CD4-positive, alpha-beta T cell treated with Interferon gamma for 1 hour (primary cell): Measurements from ENCODE around the gene STX8.

Experiments
- DNase-seq: peaks from one replicate; pipeline ENCODE4 v3.0.0-alpha.2; 2020

Gene STX8

DNA sequence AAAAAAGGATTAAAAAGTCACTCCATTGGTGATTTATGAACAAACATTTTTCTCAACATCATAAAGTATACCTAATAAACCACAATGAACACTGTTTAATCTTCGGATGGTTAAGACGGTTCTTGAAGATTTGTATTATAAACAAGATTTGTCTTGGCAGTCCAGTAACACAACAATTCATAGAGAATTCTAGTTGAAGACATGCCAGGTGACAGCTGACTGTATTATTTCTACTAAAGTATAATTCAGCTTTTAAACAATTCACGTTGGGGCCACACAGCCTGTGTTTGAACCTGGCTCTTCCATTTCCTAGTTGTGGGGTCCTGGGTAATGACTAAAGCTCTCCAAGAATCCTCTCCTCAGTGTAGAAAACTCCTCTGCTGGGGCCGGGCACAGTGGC is 22.0 kb downstream of the STX8 start:
- DNase-seq = no peak

DNA sequence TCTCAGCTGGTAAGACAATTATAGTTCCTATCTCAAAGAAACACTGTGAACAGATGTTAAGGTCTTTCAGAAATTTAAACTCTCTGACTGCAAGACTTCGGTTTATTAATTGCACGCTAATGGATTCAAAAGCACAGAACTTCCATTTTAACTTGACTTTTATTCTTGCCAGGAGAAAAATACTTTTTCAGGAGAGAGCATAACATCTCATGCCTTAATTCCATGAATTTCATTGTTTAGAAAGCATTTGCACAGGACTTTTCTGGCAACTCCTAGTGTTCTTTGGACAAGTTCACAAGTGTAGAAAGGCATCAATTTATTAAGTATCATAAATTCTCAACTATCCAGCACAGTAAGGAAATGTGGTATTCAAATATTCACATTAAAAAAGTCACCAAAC is 22.4 kb downstream of the STX8 start:
- no peak for DNase-seq

GRCh38 chr17:9549215-9549614 is 26.4 kb downstream of the STX8 start:
- DNase-seq = no peak

- DNase-seq = no peak
These were observed 31.4 kb downstream of the STX8 start for GRCh38 chr17:9544221-9544620.

GRCh38 chr17:9541718-9542117 is 33.9 kb downstream of the STX8 start:
- DNase-seq = no peak

- no peak for DNase-seq
These were observed 37.0 kb downstream of the STX8 start for GRCh38 chr17:9538626-9539025.

- no peak for DNase-seq
These were observed 38.3 kb downstream of the STX8 start for GRCh38 chr17:9537177-9537776.

DNA sequence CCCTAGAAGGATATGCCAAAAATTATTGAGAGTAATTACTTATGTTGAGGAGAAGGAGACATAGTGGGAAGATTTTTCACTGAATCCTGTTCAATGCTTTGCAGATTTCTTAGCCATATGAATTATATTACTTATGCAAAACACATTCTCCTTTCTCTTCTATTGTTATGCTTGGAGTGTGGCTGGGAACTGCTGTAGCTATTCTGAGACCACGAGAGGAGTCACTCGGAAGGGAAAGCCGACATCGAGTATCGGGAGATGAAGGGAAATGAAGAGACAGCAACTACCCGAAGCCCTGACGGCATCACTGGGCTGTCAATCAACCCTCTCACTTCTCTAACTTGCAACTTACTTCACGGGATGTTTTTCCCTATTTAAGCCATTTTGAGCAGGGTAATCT is 39.6 kb downstream of the STX8 start:
- no peak for DNase-seq

DNA sequence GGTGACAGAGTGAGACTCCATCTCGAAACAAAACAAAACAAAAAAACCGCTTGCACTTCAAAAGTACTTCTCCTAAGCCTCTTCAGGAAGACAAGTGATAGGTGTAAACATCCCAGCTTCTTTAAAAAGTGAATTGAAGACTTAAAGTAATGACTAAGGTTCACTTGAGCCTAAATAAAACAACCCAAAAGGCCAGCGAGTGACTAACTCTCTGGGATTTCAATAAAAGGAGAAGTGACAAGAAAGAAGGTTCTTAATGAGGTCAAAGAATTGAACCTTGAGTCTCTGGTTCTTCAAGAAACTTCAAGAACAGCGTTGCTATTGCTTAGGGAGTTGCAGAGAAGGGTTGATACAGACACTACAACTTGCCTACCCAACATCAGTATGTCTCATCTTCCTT is 42.2 kb downstream of the STX8 start:
- DNase-seq = no peak

- DNase-seq = no peak
These were observed 42.9 kb downstream of the STX8 start for GRCh38 chr17:9532715-9533114.

DNA sequence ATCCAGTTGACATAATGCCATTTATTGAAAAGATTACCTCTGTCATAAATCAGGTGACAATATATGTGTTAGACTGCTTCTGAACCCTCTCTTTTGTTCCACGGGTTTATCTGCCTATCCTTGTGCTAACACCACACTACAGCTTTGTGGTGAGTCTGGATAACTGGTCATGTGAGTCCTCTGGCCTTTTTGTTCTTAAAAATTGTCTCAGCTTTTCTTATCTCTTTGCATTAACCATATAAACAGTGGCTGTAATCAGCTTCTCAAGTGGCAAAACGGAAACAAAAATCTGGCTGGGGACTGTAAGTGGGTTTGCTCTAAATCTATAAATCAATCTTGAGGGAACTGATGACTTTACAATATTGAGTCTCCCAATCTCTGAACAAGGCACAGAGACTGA is 44.6 kb downstream of the STX8 start:
- DNase-seq = no peak

GRCh38 chr17:9529033-9529700 is 46.5 kb downstream of the STX8 start:
- no peak for DNase-seq

GRCh38 chr17:9527788-9528187 is 47.8 kb downstream of the STX8 start:
- no peak for DNase-seq

- DNase-seq = no peak
These were observed 53.5 kb downstream of the STX8 start for GRCh38 chr17:9522074-9522473.

- DNase-seq = no peak
These were observed 54.6 kb downstream of the STX8 start for GRCh38 chr17:9521062-9521461.

DNA sequence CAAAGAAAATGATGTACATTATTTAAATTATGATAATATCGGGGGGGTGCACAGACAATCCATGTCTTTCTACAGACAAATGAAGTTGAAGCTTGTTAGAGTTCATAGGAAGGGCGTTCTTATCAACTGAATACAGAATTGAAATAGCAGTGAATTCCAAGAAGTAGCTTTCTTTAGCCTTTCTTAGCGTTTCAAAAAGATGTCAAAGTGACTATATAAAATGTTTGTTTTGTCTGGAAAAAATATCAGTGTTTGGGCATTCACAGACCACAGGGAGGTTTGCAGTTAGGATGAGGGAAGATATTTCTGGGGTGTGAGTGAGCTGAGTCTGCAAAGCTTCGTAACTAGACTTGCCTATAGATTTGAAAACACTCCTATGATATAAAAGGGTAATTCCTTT is 55.0 kb downstream of the STX8 start:
- DNase-seq = no peak

GRCh38 chr17:9519583-9520272 is 55.9 kb downstream of the STX8 start:
- no peak for DNase-seq

DNA sequence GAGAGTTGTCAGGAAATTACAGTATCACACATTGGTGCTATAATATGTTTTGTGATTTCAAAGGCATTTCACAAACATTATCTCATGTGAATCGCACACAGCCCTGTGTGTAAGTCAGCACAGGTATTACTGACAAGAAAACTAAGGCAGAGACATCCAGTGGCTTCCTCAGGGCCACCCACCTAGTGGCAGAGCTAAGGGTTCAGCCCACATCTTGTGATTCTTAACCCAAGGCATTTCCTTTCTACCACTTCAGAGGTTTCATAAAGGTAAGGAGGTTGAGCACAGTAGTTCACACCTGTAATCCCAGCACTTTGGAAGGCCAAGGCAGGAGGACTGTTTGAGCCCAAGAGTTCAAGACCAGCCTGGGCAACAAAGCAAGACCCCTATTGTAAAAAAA is 58.2 kb downstream of the STX8 start:
- no peak for DNase-seq

GRCh38 chr17:9513266-9513665 is 62.4 kb downstream of the STX8 start:
- no peak for DNase-seq

GRCh38 chr17:9512323-9513168 is 63.1 kb downstream of the STX8 start:
- DNase-seq = no peak

- DNase-seq = no peak
These were observed 66.3 kb downstream of the STX8 start for GRCh38 chr17:9509236-9509816.

- no peak for DNase-seq
These were observed 76.6 kb downstream of the STX8 start for GRCh38 chr17:9499041-9499440.

DNA sequence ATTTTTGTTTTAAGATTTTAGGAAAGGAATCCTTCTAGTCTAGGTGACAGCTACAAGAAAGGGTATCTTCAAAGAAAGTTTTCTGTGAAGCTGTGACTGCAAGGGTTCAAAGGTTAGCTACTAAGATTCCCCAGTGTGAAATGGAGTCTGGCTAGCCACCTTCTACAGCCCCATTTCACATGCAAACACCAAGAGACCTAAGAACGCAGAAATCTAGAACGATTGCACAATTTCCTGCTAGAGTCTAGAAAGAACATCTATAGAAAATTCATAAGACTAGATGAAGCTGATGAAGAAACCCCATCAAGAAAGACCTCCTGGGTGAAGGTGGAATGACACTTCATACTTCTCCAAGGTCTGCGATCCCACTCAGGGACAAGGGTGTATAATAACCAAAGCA is 77.1 kb downstream of the STX8 start:
- DNase-seq = no peak
